Stomach (tissue), 9 donors: ENCODE results near the gene PTGER1. TPM values are rescaled to one million over a fixed set of nuclear protein-coding genes. Genes with fewer than 3 reads are reported as not detected.

Source experiments
- DNase-seq, 2 donors: peaks; one replicate each; pipeline versions ENCODE4 v3.0.0 to v3.0.0-alpha.2; 2013 to 2019
- H3K27ac ChIP-seq, 5 donors: fragments of 200-600 bp in 4 of 5; sonication (generic) in 4 of 5; one replicate each; pipeline ENCODE4 v1.5.1; 2013 to 2019; ENCODE audit warnings: mild to moderate bottlenecking in 1 of 5, moderate library complexity in 1 of 5
- H3K27me3 ChIP-seq, 3 donors: fragments of 200-600 bp; sonication (generic); one replicate each; pipeline ENCODE4 v1.5.1; 2017 to 2019; ENCODE audit warnings: mixed run types in 1 of 3
- H3K36me3 ChIP-seq, 4 donors: fragments of 200-600 bp; sonication (generic); 1 replicate in 3 of 4; 2 replicates in 1 of 4; pipeline ENCODE4 v1.5.1; 2016 to 2019
- H3K4me1 ChIP-seq, 4 donors: fragments of 200-600 bp; sonication (generic); one replicate each; pipeline ENCODE4 v1.5.1; 2016 to 2019
- H3K4me3 ChIP-seq, 4 donors: fragments of 200-600 bp; sonication (generic) in 3 of 4; one replicate each; pipeline ENCODE4 v1.5.1; 2016 to 2019; ENCODE audit warnings: mild to moderate bottlenecking in 1 of 4
- H3K9me3 ChIP-seq, 4 donors: fragments of 200-600 bp; sonication (generic); one replicate each; pipeline ENCODE4 v1.5.1; 2016 to 2019
- EP300 ChIP-seq: sonication (generic); formaldehyde crosslinking; IDR thresholded peaks from one replicate; pipeline ENCODE4 v1.6.1; 2017; ENCODE audit warnings: antibody characterized with exemption
- POLR2A ChIP-seq, 4 donors: fragments of 450-650 bp; IDR thresholded peaks; one replicate each; pipeline ENCODE4 v1.6.1; 2016; ENCODE audit warnings: antibody characterized with exemption in 4 of 4, control low read depth in 2 of 4, mild to moderate bottlenecking in 1 of 4, moderate library complexity in 1 of 4
- POLR2AphosphoS5 ChIP-seq, 3 donors: sonication (generic); formaldehyde crosslinking; IDR thresholded peaks; one replicate each; pipeline ENCODE4 v1.6.1; 2016; ENCODE audit warnings: antibody characterized with exemption in 3 of 3
- WGBS, 5 donors: extraction: QIAGEN DNeasy Blood & Tissue Kit in 3 of 5; methylation state at CpG; one replicate each; pipeline versions ENCODE4 v1.1.5 to v1.1.7; 2013 to 2018; 5-methylcytosine and 5-hydroxymethylcytosine counted together
- intact Hi-C: fragments of 100-400 bp; cut with DNase I; formaldehyde crosslinking; loops from one replicate; pipeline ENCODE4 v1.15.1; 2023; ENCODE audit warnings: low total_unique reads
- polyA plus RNA-seq, 3 donors: library from polyadenylated mRNA; stranded (reverse); fragments of 200-250 nt; gene quantifications; one replicate each; pipeline ENCODE4 v1.2.3, GENCODE V29; 2013
- total RNA-seq, 5 donors: library from RNA; depleted of rRNA; stranded (reverse); fragments of >200 nt; gene quantifications; one replicate each; pipeline versions ENCODE4 v1.1.0 to v1.2.3, GENCODE V29; 2014 to 2016
- TF ChIP-seq, protein P1 (sequence below), 7 experiments: fragments of 450-650 bp in 4 of 7; fragments of 200-600 bp in 3 of 7; sonication (generic) in 3 of 7; IDR thresholded peaks; one replicate each; pipeline ENCODE4 v1.5.1; 2016 to 2019; ENCODE audit warnings: antibody characterized with exemption in 7 of 7, control low read depth in 2 of 7, mild to moderate bottlenecking in 1 of 7
- donor health status: healthy with polysubstance abuse.
- donor health status: Bipolar disorder and iron deficiency.
- donor health status: healthy.

PTGER1 gene
- total and polyA plus RNA-seq, 8 donors = 1.2 to 3.4 (median 2.4) TPM; not detected in 4

DNA sequence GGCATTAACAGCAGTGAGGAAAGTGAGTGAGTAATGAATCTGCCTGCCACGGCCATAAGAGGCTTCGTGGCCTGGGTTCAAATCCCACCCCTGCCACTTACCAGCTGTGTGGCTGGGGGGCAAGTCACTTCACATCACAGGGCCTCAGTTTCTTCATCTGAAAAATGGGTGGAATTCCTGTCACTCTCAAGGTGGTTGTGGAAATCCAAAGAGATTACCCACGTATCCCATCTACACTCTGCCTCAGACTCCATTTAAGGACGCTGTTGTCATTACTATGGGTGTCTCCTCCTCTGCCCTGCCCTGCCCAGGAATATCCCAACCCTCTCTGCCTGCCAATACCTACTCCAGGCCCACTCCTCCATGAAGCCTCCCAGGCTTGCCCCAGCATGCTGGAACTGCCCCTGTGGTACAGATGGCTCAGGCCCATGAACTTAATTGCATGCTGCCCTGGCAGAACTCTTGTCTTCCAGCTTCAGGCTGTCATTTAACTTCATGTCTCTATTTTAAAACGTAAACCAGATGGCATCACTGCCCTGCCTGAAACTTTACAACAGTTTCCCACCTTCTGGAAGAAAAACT, 17.7 kb upstream of the PTGER1 start:
- Histone ChIP-seq H3K4me1 (peaks cover 27 to 44% (median 39%) of the 10 kb centered on the region in 4 donors), H3K27me3 (no peaks in the 10 kb centered on the region), H3K9me3 (no peaks in the 10 kb centered on the region), H3K36me3 (peaks cover 15 to 52% (median 46%) of the 10 kb centered on the region in 4 donors), H3K4me3 (no peak overlapping the region), H3K27ac (no peak overlapping the region)
- WGBS, 5 donors = 74 to 89% (median 85%) methylated on average over 5 of the region's 5 CpGs
- TF ChIP-seq EP300 (no peak), POLR2A (IDR thresholded peaks at IDR 0.05) (no peak), POLR2AphosphoS5 (IDR thresholded peaks at IDR 0.05) (no peak)
- TF ChIP-seq, protein P1, sequence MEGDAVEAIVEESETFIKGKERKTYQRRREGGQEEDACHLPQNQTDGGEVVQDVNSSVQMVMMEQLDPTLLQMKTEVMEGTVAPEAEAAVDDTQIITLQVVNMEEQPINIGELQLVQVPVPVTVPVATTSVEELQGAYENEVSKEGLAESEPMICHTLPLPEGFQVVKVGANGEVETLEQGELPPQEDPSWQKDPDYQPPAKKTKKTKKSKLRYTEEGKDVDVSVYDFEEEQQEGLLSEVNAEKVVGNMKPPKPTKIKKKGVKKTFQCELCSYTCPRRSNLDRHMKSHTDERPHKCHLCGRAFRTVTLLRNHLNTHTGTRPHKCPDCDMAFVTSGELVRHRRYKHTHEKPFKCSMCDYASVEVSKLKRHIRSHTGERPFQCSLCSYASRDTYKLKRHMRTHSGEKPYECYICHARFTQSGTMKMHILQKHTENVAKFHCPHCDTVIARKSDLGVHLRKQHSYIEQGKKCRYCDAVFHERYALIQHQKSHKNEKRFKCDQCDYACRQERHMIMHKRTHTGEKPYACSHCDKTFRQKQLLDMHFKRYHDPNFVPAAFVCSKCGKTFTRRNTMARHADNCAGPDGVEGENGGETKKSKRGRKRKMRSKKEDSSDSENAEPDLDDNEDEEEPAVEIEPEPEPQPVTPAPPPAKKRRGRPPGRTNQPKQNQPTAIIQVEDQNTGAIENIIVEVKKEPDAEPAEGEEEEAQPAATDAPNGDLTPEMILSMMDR (IDR thresholded peaks at IDR 0.05) = no peak
- intact Hi-C loops = no loop called here
- DNase-seq = no peak

DNA sequence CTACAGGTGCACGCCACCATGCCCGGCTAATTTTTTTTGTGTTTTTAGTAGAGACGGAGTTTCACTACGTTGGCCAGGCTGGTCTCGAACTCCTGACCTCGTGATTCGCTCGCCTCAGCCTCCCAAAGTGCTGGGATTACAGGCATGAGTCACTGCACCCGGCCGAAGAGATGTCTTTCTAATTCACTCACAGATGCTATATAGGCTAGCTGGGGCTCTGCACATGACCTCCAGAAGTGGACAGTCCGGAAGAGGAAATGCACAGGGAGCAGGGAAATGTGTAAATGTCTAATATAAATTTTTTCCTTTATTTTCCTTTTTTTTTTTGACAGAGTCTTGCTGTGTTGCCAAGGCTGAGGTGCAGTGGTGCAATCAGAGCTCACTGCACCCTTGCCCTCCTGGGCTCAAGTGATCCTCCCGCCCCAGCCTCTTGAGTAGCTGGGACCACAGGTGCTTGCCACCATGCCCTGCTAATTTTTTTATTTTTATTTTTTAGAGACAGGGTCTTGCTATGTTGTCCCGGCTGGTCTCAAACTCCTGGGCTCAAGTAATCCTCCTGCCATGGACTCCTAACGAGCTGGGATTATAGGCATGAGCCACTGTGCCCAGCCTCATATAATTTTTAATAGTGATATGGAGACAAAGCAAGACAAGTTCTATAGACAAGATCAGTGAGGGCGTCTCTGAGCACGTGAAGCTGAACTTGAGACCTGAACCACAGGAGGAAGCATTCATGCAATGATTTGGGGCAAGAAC, 12.4 kb upstream of the PTGER1 start:
- TF ChIP-seq POLR2AphosphoS5 (IDR thresholded peaks at IDR 0.05) (no peak), POLR2A (IDR thresholded peaks at IDR 0.05) (no peak), EP300 (no peak)
- TF ChIP-seq, protein P1 (IDR thresholded peaks at IDR 0.05) = no peak
- Histone ChIP-seq H3K9me3 (no peaks in the 10 kb centered on the region), H3K4me3 (no peak overlapping the region), H3K27ac (no peak overlapping the region), H3K36me3 (peaks cover 18 to 89% (median 82%) of the 10 kb centered on the region in 4 donors), H3K27me3 (no peaks in the 10 kb centered on the region), H3K4me1 (no peaks in the 10 kb centered on the region)
- no peak for DNase-seq
- 92 to 95% (median 95%) methylated on average over 16 of the region's 16 CpGs for WGBS, 5 donors
- intact Hi-C loops = no loop called here

DNA sequence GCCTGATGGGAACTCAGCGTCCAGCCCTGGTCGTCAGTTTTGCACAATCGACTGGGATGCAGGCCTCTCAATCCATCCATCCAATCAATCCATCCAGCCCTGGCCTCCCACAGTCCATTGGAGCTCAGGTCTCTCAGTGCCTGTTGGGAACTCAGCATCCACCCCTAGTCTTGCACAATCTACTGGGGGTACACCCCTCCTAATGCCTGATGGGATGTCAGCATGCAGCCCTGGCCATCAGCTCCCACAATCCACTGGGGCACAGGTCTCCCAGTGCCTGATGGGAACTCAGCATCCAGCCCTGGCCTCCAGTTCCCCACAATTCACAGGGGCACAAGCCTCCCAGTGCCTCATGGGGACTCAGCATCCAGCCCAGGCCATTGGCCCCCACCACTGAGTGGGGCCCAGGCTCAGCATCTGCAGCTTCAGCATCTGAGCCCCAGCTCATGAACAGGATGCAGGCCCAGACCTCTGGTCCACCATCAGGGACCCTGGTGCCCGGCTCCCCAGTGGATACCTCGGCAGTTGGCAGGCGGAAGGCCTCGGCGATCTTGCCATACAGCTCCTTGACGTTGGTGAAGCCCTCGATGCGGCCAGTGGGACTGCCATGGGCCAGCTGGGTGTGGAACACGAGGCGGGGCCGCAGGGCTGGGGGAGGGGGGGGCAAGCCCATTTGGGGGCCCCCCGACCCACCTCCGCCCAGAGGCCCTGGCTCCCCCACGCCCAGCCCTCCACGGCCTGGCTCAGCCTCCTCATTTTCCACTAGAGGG, 7.2 kb upstream of the PTGER1 start:
- H3K4me1 ChIP-seq = peaks cover 5 to 21% (median 11%) of the 10 kb centered on the region in 4 donors
- intact Hi-C loops = no loop called here
- H3K4me3 ChIP-seq = no peak overlapping the region
- peaks cover 22 to 86% (median 78%) of the 10 kb centered on the region in 4 donors for H3K36me3 ChIP-seq
- H3K9me3 ChIP-seq = no peaks in the 10 kb centered on the region
- TF ChIP-seq POLR2AphosphoS5 (IDR thresholded peaks at IDR 0.05) (no peak), POLR2A (IDR thresholded peaks at IDR 0.05) (no peak), EP300 (no peak)
- TF ChIP-seq, protein P1 (IDR thresholded peaks at IDR 0.05) = no peak
- 91 to 95% (median 93%) methylated on average over 9 to 18 of the region's 18 CpGs for WGBS, 5 donors
- no peak overlapping the region for H3K27ac ChIP-seq
- H3K27me3 ChIP-seq = no peaks in the 10 kb centered on the region
- DNase-seq = no peak

DNA sequence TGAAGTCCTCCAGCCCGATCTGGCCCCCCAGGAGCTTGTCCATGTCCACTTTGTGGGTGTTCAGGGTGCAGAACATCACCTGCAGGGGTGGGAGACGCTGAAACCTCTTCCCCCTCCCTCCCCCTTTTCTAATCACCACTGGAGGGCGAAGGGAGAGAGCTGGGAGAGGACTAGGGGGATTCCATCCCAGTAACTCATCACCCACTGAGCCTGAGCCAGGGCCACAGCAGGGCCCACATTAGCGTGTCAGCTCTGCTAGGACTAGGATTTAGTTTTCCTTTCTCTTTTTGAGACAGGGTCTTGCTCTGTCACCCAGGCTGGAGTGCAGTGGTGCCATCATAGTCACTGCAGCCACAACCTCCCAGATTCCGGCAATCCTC, 5.5 kb upstream of the PTGER1 start:
- intact Hi-C loops = no loop called here
- Histone ChIP-seq H3K36me3 (peaks cover 25 to 79% (median 73%) of the 10 kb centered on the region in 4 donors), H3K27me3 (peaks cover 0 to 9% (median under 1%) of the 10 kb centered on the region in 3 donors), H3K9me3 (no peaks in the 10 kb centered on the region), H3K4me3 (no peak overlapping the region), H3K4me1 (peaks cover 22 to 38% (median 27%) of the 10 kb centered on the region in 4 donors), H3K27ac (peak overlapping the region in 1 of 5 donors; percentile 2)
- WGBS, 5 donors = 73 to 90% (median 84%) methylated on average over 5 of the region's 5 CpGs
- TF ChIP-seq POLR2A (IDR thresholded peaks at IDR 0.05) (no peak), POLR2AphosphoS5 (IDR thresholded peaks at IDR 0.05) (no peak), EP300 (no peak)
- TF ChIP-seq, protein P1 (IDR thresholded peaks at IDR 0.05) = no peak
- no peak for DNase-seq
